ENCODE measurements around the gene AEBP2. TPM values are rescaled to one million over a fixed set of nuclear protein-coding genes. Genes with fewer than 3 reads are reported as not detected.

AEBP2 gene
- total and polyA plus RNA-seq, 2 of the 13 experiments (the other 11 are each of a cell fraction or from before 2014, with no cell fraction given): 9.2 to 17.9 TPM

DNA sequence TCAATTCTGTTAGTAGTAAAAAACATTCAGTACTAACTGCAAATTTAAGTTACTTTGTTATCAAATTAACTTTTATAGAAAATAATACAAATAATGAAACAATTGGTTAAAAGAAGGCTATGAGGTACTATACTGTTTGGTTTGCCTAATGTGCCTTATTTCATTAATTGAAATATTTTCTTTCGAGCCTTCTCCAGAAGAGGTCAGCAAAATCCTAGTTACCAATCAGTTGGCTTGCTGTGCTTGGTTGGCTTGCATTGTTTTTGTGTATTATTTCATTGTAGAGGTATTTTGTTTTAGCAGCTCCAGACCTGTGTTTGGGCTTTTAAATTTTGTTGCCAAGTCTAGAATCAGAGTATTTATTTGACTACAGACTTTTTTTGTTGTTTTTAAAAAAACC is 68.5 kb downstream of the AEBP2 start:
- Histone ChIP-seq H3K27me3 (ENCODE audit: control insufficient read depth in 1 of 2, insufficient read depth in 2 of 2, low read length in 2 of 2) (no peaks in the 10 kb centered on the region), H3K27ac (ENCODE audit: extremely low read length, insufficient read depth, low read length) (no peak overlapping the region), H3K4me1 (ENCODE audit: insufficient read depth, low read length) (no peaks in the 10 kb centered on the region), H3K79me2 (ENCODE audit: insufficient read depth, low read length) (peaks cover 17% of the 10 kb centered on the region), H3K4me2 (ENCODE audit: low read depth, low read length) (no peak overlapping the region), H3K9ac (ENCODE audit: insufficient read depth, low read depth, low read length) (no peak overlapping the region), H4K20me1 (ENCODE audit: insufficient read depth, low read length) (peaks cover 2% of the 10 kb centered on the region; the same call in 1 of the 2 replicates), H3K36me3 (replicated peaks in 1 of 2; ENCODE audit: control insufficient read depth in 1 of 2, insufficient read depth in 2 of 2, low read length in 2 of 2) (peaks cover 7 to 36% of the 10 kb centered on the region in 2 experiments), H3K4me3 (replicated peaks in 1 of 3; ENCODE audit: insufficient read depth in 1 of 3, low read depth in 2 of 3, low read length in 3 of 3) (no peak overlapping the region), H3K9me3 (ENCODE audit: low read length) (no peaks in the 10 kb centered on the region), H2AFZ (ENCODE audit: low read length) (no peak overlapping the region)
- no TSS peak for BruUV-seq (replicated peaks)
- in situ Hi-C loops (cut with HindIII; ENCODE audit: extremely low pct_ligation_motif_present, low pct_unique_long_range_greater_than_20kb): no loop called here
- ChIA-PET POLR2A (no interaction called here), CTCF (ENCODE audit: low intra/inter-chr PET ratio, low total read pairs) (no interaction called here)
- ATAC-seq: no peak
- no peak for FAIRE-seq
- TF ChIP-seq, protein P1, sequence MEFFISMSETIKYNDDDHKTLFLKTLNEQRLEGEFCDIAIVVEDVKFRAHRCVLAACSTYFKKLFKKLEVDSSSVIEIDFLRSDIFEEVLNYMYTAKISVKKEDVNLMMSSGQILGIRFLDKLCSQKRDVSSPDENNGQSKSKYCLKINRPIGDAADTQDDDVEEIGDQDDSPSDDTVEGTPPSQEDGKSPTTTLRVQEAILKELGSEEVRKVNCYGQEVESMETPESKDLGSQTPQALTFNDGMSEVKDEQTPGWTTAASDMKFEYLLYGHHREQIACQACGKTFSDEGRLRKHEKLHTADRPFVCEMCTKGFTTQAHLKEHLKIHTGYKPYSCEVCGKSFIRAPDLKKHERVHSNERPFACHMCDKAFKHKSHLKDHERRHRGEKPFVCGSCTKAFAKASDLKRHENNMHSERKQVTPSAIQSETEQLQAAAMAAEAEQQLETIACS (CRISPR knock-in tag; IDR thresholded peaks at IDR 0.05): no peak
- no peak for TF ChIP-seq RBFOX2 (IDR thresholded peaks at IDR 0.05; ENCODE audit: low read depth, low read length)
- TF ChIP-seq, protein P2, sequence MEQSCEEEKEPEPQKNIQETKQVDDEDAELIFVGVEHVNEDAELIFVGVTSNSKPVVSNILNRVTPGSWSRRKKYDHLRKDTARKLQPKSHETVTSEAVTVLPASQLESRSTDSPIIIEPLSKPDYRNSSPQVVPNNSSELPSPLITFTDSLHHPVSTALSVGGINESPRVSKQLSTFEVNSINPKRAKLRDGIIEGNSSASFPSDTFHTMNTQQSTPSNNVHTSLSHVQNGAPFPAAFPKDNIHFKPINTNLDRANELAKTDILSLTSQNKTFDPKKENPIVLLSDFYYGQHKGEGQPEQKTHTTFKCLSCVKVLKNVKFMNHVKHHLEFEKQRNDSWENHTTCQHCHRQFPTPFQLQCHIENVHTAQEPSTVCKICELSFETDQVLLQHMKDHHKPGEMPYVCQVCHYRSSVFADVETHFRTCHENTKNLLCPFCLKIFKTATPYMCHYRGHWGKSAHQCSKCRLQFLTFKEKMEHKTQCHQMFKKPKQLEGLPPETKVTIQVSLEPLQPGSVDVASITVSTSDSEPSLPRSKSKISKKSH (CRISPR knock-in tag; IDR thresholded peaks at IDR 0.05; ENCODE audit: borderline replicate concordance): no peak
- no peak for TF ChIP-seq GATA4 (IDR thresholded peaks at IDR 0.05; ENCODE audit: borderline replicate concordance, low read depth)
- TF ChIP-seq ZNF225 (CRISPR knock-in tag; IDR thresholded peaks at IDR 0.05): no peak
- TF ChIP-seq, protein P3, sequence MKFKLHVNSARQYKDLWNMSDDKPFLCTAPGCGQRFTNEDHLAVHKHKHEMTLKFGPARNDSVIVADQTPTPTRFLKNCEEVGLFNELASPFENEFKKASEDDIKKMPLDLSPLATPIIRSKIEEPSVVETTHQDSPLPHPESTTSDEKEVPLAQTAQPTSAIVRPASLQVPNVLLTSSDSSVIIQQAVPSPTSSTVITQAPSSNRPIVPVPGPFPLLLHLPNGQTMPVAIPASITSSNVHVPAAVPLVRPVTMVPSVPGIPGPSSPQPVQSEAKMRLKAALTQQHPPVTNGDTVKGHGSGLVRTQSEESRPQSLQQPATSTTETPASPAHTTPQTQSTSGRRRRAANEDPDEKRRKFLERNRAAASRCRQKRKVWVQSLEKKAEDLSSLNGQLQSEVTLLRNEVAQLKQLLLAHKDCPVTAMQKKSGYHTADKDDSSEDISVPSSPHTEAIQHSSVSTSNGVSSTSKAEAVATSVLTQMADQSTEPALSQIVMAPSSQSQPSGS (CRISPR knock-in tag; IDR thresholded peaks at IDR 0.05): no peak
- no peak for TF ChIP-seq POLR2A (IDR thresholded peaks at IDR 0.05; ENCODE audit: insufficient read depth in 1 of 2, low read depth in 2 of 2, low read length in 2 of 2)
- 100% methylated on average over 1 of the region's 1 CpG for WGBS (ENCODE audit: low lambda C conversion rate)
- no peak for DNase-seq (ENCODE audit: low spot score)
- intact Hi-C loops (cut with micrococcal nuclease; ENCODE audit: unreplicated experiment): no loop called here
